Measurements from ENCODE around the gene ACSS1.

ACSS1 gene

GRCh38 chr20:25030649-25031207, 27.2 kb downstream of the ACSS1 start:
- DNase-seq: no peak

- no peak for DNase-seq
Measured at GRCh38 chr20:25030007-25030648, 27.8 kb downstream of the ACSS1 start.

- DNase-seq: no peak
Measured at GRCh38 chr20:25025986-25026605, 31.8 kb downstream of the ACSS1 start.

GRCh38 chr20:25025091-25025861, 32.7 kb downstream of the ACSS1 start:
- DNase-seq: no peak

GRCh38 chr20:25024171-25024570, 33.8 kb downstream of the ACSS1 start:
- DNase-seq: no peak

- no peak for DNase-seq
Measured at GRCh38 chr20:25023356-25023755, 34.6 kb downstream of the ACSS1 start.

GRCh38 chr20:25022680-25023079, 35.3 kb downstream of the ACSS1 start:
- no peak for DNase-seq

GRCh38 chr20:25021336-25021735, 36.6 kb downstream of the ACSS1 start:
- DNase-seq: no peak

- DNase-seq: no peak
Measured at GRCh38 chr20:25020901-25021301, 37.0 kb downstream of the ACSS1 start.

- no peak for DNase-seq
Measured at GRCh38 chr20:25020345-25020744, 37.6 kb downstream of the ACSS1 start.

- DNase-seq: no peak
Measured at GRCh38 chr20:25019381-25020155, 38.4 kb downstream of the ACSS1 start.

GRCh38 chr20:25018841-25019240, 39.1 kb downstream of the ACSS1 start:
- no peak for DNase-seq

- DNase-seq: no peak
Measured at GRCh38 chr20:25018425-25018824, 39.5 kb downstream of the ACSS1 start.

- DNase-seq: no peak
Measured at GRCh38 chr20:25017257-25017803, 40.6 kb downstream of the ACSS1 start.

GRCh38 chr20:25016471-25016870, 41.5 kb downstream of the ACSS1 start:
- no peak for DNase-seq

GRCh38 chr20:25015986-25016385, 42.0 kb downstream of the ACSS1 start:
- no peak for DNase-seq

GRCh38 chr20:25014816-25015215, 43.1 kb downstream of the ACSS1 start:
- no peak for DNase-seq

- no peak for DNase-seq
Measured at GRCh38 chr20:25013478-25014380, 44.2 kb downstream of the ACSS1 start.

GRCh38 chr20:25012616-25013189, 45.2 kb downstream of the ACSS1 start:
- no peak for DNase-seq

- DNase-seq: no peak
Measured at GRCh38 chr20:25011831-25012241, 46.1 kb downstream of the ACSS1 start.

- no peak for DNase-seq
Measured at GRCh38 chr20:25011261-25011660, 46.7 kb downstream of the ACSS1 start.

Data from CD4-positive, alpha-beta T cell treated with Interleukin-21 for 1 hour (primary cell).